ENCODE measurements around the gene PCCB. TPM values are rescaled to one million over a fixed set of nuclear protein-coding genes. Genes with fewer than 3 reads are reported as not detected.
"Not testable (repeated sequence)": the region's sequence is repeated elsewhere in the genome, so short reads cannot be mapped to it uniquely, and the experiment has no call there.

PCCB gene
- 23.9 TPM for total RNA-seq

DNA sequence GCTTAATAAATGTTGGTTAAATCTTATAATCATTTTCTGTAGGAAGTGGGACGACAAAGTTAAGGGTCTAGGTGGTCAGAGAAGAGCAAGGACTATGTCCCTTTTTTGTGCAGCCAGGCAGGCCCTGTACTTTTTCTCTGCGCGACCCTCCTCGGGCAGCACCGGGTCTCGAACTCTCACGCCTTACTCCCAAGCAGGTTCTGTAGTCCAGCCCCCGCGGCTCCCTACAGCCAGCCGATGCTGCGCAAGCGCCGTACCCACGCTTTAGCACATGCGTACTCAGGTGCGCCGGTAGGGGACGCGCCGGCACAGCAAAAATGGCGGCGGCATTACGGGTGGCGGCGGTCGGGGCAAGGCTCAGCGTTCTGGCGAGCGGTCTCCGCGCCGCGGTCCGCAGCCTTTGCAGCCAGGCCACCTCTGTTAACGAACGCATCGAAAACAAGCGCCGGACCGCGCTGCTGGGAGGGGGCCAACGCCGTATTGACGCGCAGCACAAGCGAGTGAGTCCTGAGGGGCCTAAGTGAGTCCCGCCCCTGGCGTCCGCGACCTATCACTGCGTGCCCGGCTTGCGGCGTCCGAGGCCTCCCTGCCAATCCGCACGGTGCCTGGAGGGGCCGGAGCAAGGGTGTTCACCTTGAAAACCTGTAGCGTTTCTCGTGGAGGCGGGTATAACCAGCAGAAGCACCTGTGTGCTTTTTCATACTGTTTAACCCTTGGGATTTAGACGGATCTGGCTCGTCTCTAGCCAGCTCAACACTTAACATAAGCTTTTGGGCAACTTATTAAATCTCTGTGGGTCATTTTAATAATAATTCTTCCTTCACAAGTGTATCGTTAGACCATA lies at the start of gene PCCB:
TSS of gene PCCB (plus strand) at position 282 of the 844 bp plus-strand sequence. CDS start at position 318, 36 bp downstream.
- peak; percentile 83 for DNase-seq

DNA sequence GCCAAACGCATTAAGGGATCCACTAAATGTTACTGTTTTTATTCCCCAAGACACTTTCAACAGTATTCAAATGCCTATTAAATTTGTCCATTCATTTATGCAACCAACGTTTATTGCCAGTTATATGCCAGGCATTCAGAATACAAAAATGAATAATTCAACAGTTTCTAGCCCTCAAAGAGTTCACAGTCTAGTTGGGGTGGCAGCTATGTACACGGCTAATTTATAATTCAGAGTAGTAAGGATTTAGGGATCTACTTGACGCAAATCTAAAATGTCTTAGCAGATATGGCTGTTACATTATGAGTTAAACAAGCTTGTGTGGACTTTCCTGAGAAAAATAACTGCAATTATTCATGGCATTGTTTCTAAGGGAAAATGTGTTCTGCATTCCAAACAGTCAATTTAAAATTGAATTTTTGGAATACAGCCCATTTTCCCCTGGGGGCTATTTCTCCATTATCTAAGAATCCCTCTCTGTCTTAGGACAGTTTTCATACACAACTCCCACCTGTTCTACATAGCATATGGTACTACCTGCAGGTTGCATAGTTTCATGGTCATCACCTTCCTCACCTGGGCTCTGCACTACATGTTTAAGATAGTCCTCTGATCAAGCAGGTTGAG lies 42.5 kb upstream of the PCCB start:
- no peak for DNase-seq

DNA sequence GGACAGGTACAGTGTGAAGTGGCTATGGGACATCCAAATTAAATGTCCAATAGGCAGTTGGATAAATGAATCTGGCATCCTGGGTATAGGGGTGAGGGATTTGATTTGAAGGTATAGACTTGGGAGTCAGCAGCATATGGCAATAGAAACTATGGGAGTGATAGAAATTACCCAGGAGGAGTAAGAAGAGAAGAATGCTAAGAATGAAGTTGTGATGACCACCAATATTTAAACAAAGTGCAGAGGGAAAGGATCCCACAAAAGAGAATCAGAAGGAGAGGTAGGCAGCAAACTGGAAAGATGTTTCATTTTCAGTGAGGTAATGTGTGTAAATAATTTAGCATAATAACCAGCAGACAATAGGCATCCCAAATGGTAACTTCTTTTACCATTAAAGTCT lies 40.2 kb upstream of the PCCB start:
- no peak for DNase-seq

DNA sequence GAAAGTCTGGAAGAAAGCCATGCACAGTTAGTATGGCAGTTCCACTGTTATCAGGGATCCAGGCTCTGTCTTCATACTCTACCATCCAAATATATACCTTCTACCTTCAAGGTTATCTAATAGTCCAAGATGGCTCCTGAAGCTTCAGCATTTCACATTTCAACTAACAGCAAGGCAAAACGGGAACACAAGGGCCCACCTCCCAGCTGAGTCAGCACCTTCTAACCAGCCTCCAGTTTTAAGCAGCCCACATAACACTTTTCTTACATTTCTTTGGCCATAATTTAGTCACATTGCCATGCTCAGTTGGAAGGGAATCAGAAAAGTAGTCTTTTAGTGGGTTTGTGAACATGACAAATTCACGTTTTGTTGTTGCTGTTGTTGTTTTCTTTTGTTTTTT lies 38.6 kb upstream of the PCCB start:
- no peak for DNase-seq

DNA sequence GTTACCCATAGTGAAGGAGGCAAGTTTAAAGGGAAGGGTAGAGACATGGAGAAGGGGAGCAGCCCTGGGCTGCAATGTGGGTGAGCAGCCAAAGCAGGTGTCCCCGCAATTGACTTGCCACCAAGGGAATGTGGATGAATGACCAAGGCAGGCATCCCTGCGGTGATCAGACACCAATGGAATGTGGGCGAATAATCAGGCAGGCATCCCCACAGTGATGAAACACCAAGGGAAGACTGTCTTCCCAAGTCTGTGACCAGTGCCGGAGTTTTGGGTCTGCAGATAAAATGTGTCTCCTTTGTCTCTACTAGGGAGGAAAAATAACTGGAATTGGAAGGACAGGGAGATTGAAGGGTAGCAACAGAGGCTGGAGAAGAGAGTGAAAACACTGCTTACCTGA lies 27.4 kb upstream of the PCCB start:
- DNase-seq: not testable (repeated sequence)

DNA sequence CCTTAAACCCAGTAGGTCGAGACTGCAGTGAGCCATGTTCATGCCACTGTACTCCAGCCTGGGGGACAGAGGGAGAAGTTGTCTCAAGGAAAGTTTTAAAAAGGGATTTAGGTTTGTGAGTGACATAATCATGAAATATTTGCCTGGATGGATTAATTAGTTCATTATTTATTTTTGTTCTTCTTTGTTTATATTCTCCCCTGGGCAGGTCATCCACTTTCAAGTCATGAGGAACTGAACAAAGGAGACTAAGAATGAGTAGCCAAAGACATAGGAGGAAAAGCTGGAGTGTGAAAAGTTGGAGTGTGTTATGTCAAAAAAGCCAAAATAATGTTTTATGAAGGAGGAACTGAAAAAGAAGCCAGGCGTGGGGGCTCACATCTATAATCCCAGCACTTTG lies 17.7 kb upstream of the PCCB start:
- no peak for DNase-seq

DNA sequence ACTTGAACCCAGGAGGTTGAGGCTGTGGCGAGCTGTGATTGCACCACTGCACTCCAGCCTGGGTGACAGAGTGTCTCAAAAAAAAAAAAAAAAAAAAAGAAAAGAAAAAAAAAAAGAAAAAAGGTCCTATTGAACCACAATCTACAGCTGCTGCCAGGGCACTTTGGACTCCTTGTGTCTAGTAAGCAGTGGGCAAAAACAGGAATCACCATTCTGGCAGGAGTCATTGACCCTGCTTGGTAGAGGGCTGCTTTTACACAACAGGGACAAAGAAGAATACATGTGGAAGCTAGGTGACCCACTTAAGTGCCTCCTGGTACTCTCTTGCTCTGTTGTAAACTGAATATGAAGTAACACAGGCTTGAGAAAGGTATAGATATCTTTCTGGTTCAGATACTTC lies 14.6 kb upstream of the PCCB start:
- DNase-seq: no peak

DNA sequence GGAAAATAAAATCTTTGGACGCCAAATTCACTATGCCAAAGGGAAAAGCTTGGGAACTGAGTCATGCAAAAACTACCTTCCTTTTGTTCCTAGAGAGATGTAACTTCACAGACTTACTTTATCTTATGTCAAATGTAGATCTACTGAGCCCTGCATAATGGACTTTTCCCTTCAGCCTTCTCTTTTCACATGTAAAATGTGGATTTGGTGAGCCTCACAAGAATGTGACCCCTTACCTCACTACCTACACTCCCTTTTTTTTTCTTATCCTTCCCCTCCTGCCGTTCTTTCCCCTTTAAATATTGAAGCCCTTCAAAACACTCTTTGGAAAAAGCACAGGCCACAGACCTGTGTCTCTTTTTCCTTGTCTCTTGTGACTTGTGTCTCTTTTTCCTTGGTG lies 14.0 kb upstream of the PCCB start:
- no peak for DNase-seq

DNA sequence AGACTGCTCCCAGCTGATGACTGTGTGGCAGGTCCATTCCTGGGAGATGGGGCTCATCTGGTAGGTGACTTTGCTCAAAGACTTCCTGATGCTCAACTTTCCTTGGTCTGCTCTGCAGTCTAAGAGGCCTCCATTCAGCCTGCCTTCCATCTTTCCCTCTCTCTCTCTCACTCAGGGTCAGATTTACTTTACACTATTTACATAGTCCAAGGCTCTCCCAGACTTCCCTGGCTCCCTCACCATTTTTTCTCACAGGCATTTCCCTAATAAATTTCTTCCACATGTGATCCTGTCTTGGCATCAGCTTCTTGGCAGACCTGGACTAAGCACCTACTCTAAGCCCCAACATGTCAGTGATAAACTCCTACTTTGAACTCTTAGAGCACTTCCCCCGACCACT lies 13.0 kb upstream of the PCCB start:
- no peak for DNase-seq

DNA sequence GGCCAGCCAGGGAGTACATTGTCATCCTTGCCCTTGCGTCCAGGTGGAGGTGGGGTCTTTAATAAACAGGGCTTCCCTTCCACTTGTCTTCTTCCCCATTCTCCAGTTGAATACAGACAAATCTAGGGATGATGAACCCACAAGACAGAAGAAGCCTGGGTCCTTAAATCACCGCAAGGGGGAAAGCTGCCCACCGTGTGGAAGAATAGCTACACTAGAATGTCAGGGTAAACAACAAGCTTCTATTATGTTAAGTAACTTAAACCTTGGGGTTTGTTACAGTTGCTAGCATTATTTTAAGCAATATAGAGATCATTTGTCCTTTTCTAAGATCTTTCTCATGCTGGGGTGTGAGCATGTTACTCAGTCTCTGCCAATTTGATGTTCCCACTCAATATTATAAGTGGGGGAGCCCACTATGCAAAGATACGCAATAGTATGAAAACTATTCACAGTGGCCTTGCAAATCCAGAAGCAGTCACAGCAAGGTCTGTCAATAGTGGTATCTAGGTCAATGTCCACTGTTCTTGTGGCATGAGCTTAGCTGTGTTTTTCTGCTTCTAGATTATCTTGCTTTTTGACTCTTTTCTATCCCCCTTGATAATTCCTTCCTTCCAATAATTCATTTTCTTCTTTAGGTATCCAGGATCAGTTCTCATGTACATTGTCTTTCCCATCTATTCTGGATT lies 12.0 kb upstream of the PCCB start:
- DNase-seq: no peak

DNA sequence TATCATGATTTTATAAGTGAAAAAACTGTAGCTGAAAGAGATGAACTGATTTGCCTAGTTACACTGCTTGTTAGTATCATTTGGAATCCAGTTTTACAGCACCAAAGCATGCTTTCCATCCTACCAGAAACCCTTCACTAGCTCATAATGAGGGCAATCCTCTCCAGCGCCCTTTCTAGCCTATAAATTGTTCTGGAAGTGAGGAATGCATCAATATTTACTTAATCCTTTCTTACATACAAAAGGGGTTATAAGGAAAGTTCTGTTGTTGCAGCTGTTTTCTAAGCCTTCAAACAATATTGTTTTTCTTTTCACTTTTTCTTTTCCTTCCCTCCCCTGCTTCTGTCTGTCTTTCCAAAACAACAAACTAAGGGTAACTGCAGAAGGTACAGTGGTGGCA lies 11.0 kb upstream of the PCCB start:
- DNase-seq: no peak

DNA sequence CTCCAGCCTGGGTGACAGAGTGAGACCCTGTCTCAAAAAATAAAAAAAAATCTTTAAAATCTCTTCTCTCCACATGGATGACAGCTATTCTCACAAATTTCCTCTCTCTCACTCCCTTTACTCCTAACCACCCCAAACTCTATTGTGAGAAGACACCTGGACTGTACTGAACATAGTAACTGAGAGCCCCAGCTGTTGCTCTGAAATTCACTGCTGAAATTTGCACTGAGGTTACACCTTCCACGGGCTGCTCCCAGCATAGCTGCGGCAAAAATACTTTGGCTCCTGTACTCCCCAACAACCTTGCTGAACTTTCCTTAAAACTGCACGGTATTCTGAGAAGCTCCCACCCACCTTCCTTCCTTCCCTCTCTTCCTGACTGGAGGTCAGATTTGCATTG lies 4.4 kb upstream of the PCCB start:
- no peak for DNase-seq

DNA sequence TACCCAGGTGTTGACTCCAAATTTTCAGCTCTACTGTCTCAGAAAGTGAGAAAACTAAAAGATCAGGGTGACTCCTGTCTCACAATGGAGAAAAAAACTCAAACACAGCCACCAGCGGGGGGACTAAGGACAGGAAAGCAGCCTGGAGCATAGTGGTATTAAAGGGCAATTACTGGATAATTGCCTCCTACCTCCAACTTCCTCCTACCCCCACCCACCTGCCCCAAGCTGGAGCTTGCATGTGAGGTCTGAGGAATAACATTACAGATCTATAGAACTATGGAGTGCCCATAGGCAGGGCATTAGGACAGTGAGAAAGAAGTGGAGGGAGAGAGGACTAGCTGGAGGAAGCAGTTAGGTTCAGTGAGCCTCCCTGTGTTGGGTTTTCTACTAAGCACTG lies 2.7 kb upstream of the PCCB start:
- DNase-seq: no peak

DNA sequence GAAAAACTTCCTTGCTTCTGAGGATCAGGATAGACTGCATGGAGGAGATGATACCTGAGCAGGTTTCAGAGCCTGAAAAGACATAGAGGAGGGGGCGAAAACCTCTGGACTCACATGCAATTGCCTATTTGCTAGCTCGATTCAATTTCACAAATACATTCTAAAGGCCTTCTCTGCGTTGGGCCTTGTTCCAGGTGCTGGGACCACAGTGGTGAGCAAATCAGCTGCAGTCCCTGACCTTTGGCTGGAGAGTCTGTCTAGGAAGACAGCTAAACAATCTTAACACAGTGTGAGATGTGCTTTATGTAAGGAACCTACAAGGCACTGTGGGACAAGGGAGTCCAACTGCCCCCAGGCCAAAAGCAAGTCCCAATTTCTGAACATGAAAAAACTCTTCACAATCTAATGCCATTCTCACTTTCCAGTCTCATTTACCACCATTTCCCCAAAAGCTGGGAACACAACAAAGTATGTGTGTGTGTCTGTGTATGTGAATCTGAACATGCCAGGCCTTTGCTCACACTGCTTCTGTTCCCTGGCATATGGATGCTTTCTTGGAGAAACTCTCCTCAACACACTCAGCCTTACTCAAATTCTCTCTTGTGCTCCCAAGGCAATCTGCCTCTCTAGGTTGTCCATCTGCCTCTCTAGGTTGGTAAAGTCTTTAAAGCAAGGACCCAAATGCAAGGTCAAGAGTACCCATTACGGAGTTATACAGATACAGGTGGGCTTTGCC lies 2.1 kb upstream of the PCCB start:
- DNase-seq: no peak

DNA sequence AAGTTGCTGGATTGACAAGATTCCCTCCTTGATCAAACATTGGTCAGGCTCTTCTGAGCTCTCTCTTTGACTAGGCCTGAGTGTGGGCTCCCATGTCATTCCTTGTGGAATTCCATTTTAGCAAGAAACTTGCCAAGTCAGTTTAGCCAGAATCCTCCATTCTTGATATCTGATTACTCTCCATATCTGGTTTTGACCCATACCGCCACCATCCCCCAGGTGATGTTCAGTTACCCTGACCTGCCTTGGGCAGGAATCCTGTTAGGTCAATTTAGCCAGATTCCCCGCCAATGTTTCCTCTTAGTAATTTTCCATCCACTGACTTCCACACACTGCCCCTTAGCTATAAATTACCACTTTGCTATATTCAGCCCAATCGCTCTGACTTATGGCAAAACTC lies 1.0 kb upstream of the PCCB start:
- no peak for DNase-seq

DNA sequence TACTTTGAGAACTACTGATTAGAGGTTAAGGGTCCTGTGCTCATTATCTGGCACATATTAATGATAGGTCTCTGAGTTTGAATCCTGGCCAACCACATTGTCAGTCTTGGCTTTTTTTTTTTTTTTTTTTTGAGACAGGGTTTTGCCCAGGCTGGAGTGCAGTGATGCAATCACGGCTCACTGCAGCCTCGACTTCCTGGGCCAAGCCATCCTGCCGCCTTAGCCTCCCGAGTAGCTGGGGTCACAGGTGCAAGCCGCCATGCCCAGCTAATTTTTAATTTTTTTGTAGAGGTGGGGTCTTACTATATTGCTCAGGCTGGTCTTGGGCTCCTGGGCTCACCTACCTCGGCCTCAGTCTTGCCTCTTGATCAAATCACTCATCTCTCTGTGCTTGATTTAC lies 547 bp upstream of the PCCB start:
- no peak for DNase-seq

DNA sequence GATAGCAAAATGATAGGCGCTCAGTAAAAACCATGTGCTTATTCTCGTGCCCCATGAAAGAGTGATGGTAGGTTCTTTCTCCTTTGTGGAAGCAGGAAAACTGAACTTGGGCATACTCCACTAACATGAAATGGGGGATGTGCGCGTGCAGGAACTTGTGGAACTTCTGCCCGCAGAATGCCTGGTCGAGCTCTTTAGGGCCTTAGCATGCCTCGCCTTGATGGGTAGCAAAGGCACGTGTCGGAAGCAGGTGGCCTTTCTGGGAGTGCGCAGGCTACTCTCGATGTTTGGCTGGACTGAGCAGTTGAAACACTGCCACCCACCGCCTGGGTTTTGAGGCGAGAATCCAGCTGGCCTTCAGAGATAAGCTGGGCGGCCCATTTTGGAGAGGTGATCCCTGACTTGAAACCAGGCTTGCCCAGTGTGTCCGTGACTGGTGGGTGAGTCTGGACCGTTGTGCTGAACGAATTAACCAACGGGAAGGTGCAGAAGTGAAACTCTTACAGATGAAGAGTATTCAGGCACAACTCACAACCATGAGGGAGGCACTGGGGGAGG lies 842 bp downstream of the PCCB start:
- DNase-seq: peak; percentile 38

DNA sequence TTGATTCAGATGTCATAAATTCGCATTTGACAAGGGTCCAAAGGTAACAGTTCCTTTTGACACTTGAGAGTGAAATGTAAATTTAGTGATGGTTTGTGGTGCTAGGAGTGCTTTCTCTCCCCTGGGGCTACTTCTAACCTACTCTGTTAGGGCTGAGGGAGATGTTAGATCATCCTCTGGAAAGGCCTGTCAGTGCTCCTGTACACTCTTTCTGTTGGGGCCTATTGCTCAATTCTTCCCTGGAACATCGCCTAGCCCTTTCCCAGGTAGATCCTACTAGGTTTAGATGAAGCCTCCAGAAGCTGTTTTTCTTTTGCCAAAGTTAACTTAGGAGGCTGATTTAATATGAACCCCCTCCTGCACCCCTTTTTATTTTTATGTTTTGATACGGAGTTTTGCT lies 1.4 kb downstream of the PCCB start:
- no peak for DNase-seq

DNA sequence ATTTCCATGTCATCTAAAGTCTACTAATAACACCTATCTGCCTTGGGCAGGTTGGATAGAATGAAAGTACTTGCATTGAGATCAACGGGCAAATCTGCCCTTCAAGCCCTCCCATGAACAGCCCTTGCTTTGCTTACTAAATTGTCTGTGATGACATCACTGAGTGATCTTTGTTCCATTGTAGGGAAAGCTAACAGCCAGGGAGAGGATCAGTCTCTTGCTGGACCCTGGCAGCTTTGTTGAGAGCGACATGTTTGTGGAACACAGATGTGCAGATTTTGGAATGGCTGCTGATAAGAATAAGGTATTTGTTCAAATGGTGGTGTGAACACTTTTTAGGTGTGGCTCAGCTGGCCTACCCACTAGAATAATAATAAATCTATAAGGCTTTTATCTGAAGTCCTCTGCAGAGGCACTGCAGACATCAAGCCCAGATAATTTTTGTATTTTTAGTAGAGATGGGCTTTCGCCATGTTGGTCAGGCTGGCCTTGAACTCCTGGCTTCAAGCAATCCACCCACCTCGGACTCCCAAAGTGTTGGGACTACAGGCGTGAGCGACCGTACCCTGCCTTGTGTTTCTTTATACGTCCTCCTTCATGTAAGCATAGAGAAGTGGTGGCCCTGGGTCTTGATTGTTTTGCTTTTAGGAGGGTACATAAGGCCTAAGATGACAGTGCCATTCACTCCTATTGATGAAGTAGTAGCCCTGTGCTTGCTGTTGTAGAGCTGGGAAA lies 5.7 kb downstream of the PCCB start:
- DNase-seq: no peak

DNA sequence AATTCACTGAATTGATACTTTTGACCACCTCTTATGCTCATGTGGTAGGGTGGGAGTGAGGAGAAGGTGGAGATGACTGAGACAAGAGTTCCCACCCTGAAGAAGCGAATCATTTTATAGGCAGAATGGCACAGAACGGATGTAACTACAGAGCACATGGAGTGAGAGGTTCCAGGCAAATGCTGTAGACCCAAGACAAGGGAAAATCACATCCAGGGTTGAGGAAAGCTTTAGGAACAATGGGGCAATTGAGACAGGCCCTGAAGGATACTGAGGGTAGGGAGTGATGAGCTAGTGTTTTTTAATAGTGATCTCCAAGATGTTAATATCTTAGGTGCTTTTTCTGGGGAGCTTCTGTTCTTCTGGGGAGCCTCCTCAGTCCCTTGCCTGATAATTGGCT lies 8.1 kb downstream of the PCCB start:
- no peak for DNase-seq

DNA sequence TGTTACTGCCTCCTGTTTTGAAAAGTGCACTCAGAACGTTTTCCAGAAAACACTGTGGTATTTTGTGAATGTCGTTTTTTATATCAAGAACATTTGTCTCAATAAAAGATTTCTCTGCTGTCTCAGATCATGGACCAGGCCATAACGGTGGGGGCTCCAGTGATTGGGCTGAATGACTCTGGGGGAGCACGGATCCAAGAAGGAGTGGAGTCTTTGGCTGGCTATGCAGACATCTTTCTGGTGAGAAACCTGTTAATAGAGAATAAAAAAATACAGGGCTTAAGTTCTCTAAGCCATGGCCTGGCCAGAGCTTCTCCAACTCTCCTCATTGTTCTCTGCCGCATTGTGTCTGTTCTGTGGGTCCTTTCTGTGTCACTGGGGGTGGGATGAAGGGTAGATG lies 11.7 kb downstream of the PCCB start:
- no peak for DNase-seq

DNA sequence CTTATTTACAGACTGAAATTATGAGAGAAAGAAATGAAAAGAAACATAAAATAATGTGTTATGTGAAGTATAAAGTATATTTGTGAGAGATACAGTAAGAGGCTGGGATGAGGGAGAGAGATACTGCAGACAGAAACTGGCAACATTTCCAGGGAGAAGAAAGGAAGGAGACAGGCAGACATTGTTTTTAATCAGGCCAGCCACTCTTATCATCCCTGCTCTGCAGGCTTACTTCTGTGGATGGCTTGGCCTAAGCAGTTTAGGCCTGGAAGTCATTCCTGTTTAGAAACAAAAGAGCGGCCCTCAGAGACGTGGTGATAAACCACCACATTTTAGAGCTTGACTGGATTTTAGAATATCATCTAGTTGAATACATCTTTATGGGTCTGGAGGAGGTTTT lies 12.4 kb downstream of the PCCB start:
- DNase-seq: no peak
